ENCODE data around the gene MELTF. TPM values are rescaled to one million over a fixed set of nuclear protein-coding genes. Genes with fewer than 3 reads are reported as not detected.

The MELTF gene
- total RNA-seq, 1 donor from 2014 or later: 21.6 TPM

DNA sequence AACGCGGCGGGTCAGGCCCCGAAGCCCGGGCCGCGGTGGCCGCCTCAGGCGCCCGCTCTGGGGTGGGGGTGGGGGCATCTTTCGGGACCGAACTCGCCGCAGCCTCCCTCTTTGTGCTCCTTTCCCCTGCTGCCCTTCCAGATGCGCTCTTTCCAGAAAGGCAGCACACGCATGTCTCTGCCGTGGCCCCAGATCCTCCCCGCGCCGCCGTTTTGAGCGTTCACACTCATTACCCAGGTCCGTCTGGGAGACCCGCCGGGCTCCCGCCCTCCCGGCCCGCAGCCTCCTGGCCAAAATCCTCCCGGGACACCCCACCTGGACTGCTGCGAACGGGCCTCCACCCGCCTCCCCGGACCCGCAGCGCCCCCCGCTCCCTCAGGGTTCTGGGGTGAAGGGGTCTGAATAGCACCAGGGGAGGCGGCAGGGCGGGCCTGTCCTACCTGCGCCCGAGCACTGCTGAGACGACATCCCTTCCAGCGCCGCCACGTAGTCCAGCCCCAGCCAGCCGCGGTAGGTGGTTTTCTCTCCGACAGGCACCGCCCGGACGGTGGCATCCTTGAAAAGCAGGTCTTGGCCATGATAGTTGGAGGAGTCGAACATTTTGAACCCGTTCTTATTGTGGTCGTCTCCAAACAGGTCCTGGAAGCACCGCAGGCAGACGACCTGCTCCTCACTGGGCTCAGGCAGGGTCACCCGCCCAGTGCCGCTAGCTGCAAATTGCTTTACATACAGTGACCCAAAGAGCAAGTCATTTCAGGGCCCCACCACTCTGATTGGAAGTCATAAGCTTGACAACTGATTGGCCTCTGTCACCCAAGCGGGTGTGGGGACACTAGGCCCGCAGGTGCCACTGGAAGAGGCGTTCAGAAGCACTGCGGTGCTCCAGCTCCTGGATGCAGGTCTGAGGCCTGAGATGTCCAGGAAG, 25.9 kb downstream of the MELTF start:
- no peaks in the 10 kb centered on the region for H3K9me3 ChIP-seq
- no peak for TF ChIP-seq CTCF (IDR thresholded peaks at IDR 0.05)
- intact Hi-C loops (cut with DNase I): loop anchor here (2.0 kb wide), 2 partner anchors 25 to 183 kb away; partner anchors contain the start of gene MELTF
- H3K27me3 ChIP-seq: no peaks in the 10 kb centered on the region
- peak overlapping the region; percentile 75 to 77 for H3K4me3 ChIP-seq
- no peak for DNase-seq (ENCODE audit: low spot score in 2 of 2)
- H3K4me1 ChIP-seq: peaks cover 0 to 8% of the 10 kb centered on the region in 2 donors
- H3K27ac ChIP-seq: peak overlapping the region; percentile 51 to 90
- no peaks in the 10 kb centered on the region for H3K36me3 ChIP-seq

DNA sequence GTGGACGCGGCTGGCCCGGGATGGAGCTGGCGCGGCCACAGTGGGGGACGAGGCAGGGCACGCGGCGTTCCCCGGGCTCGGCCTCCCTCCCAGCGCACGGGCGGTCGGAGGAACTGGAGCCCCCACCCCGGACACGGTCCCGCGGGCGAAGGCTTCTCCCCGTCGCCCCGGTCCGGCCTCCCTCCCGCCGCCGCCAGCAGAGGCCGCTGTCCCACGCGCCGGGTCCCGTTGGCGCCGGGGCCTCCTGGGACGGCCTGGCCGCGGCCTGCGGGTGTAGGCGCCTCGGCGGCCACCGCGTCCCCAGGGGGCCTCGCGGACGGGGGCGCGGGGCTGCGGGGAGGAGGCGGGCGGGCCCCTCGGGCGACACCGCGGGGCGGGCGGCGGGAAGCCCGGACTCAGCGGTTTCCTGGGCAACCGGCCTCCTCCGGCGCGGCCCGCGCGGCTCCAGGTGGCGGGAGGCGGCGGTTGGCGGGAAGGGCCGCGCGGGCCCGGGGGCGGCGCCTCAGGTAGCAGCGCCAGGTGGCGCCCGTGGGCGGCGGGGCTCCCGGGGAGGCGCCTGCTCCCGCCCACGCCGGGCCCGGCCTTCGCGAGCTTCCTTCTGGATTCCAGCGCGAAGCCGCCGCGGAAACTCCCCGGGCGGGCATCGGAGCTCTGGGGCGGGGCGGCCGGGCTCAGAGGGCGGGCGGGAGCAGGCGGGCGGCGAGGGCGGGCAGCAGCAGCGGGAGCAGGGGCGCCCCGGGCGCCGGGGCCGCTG, 26.7 kb downstream of the MELTF start:
- peak in 1 of 2 donors; percentile 82 for DNase-seq (ENCODE audit: low spot score in 2 of 2)
- Histone ChIP-seq H3K27me3 (no peaks in the 10 kb centered on the region), H3K27ac (peak overlapping the region; percentile 90 to 93), H3K4me1 (peaks cover 0 to 8% of the 10 kb centered on the region in 2 donors), H3K4me3 (peak overlapping the region; percentile 75 to 77), H3K9me3 (no peaks in the 10 kb centered on the region), H3K36me3 (no peaks in the 10 kb centered on the region)
- TF ChIP-seq CTCF (IDR thresholded peaks at IDR 0.05): peak; percentile 55 to 86 (median 70)
- intact Hi-C loops (cut with DNase I): loop anchor here (2.0 kb wide), 2 partner anchors 26 to 184 kb away; partner anchors contain the start of gene MELTF

DNA sequence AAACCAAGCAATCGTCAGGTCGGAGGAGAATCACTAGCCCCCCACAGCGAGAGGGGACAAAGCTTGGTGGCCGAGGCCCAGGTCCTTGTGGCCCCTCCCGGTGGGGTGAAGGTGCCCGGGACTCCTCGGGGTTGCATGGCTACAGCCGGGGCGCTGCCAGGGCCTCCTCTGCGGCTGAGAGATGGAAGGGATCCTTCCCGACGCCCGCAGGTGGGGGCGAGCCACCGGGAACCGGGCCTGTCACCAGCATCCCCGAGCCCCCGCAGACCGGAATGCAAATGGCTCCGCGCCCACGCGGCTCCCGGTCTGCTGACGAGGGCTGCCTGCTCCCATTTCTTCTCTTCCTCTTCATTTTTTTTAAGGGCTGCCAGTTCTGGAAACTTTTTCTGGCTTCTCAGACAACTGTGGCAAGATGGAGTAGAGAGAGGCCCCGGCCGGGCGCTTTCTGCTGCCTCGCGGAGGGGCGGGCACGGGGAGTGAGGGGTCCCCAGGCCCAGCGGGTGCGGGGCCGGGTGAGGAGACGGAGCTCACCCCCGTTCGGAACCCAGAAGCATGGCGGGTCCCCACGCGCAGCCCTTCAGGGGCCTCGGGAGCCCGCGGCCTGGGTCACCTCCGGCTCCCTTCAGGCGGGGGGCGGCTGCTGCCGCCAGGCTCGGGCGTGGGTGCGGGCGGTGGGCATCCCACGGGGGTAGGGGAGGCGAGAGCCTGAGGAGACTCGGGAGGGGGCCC, 27.5 kb downstream of the MELTF start:
- TF ChIP-seq CTCF (IDR thresholded peaks at IDR 0.05): no peak
- no peaks in the 10 kb centered on the region for H3K36me3 ChIP-seq
- intact Hi-C loops (cut with DNase I): loop anchor here (2.0 kb wide), 2 partner anchors 27 to 185 kb away; partner anchors contain the start of gene MELTF
- H3K27ac ChIP-seq: peak overlapping the region; percentile 90 to 93
- peak overlapping the region; percentile 75 to 77 for H3K4me3 ChIP-seq
- no peak for DNase-seq (ENCODE audit: low spot score in 2 of 2)
- H3K9me3 ChIP-seq: no peaks in the 10 kb centered on the region
- H3K4me1 ChIP-seq: peaks cover 0 to 8% of the 10 kb centered on the region in 2 donors
- H3K27me3 ChIP-seq: no peaks in the 10 kb centered on the region

DNA sequence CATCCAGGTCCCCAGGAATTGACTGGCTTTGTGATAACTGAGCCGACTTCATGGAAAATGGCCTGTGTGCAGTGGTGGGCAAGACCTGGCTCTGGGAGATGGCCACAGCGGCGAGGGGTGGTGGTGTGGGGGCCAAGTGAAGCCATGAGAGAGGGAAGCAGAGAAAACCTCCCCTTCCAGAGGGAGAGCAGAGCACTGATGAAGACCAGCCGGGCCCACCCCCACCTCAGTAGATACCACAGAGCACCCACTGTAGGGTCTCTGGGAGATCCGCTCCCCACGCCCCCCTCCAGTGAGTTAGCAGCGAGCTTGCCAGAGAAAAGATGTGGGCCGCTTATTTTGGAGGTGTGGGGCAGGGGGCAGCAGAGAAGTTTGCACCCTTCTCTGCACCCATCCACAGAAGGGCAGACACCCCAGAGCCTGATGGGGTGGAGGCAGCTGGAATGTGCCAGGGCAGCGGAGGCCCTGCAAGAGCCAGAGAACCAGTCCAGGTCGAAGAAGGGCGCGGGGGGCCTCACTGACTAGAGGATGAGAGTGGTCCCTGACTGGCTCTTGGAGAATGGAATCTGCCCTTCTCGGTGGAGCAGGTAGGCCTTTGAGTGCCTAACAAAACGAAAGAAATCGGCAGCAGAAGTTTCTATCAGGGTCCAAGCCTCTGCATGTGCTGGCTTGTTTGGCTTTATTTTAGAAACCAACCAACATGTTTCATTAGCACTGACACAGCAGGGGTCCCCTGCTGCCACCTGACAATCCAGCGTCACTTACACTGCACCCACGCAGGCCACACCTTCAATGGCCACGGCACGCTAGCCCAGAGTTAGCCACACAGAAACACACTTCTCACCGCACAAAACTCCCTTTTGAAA, 28.3 kb downstream of the MELTF start:
- Histone ChIP-seq H3K36me3 (no peaks in the 10 kb centered on the region), H3K4me3 (no peak overlapping the region), H3K27ac (peak overlapping the region; percentile 90 to 93), H3K9me3 (no peaks in the 10 kb centered on the region), H3K4me1 (peaks cover 0 to 8% of the 10 kb centered on the region in 2 donors), H3K27me3 (no peaks in the 10 kb centered on the region)
- TF ChIP-seq CTCF (IDR thresholded peaks at IDR 0.05): no peak
- DNase-seq (ENCODE audit: low spot score in 2 of 2): no peak
- intact Hi-C loops (cut with DNase I): no loop called here

Data from ascending aorta (tissue), 2 donors.